Ishikawa (cell line): Measurements from ENCODE around the gene MED12.

ENCODE experiments used
- CEBPB ChIP-seq: IDR thresholded peaks from 2 replicates; pipeline ENCODE4 v1.6.1; 2012
- EP300 ChIP-seq: IDR thresholded peaks from 2 replicates; pipeline ENCODE4 v1.6.1; 2012; ENCODE audit warnings: borderline replicate concordance
- FOXM1 ChIP-seq: IDR thresholded peaks from 2 replicates; pipeline ENCODE4 v1.6.1; 2012; ENCODE audit warnings: low read depth, borderline replicate concordance
- NFIC ChIP-seq: IDR thresholded peaks from 2 replicates; pipeline ENCODE4 v1.6.1; 2012
- RAD21 ChIP-seq: IDR thresholded peaks from 2 replicates; pipeline ENCODE4 v1.6.1; 2012; ENCODE audit warnings: low read depth
- TAF1 ChIP-seq: IDR thresholded peaks from 2 replicates; pipeline ENCODE4 v1.6.1; 2012; ENCODE audit warnings: low read depth, mild to moderate bottlenecking
- TCF12 ChIP-seq: IDR thresholded peaks from 2 replicates; pipeline ENCODE4 v1.6.1; 2012; ENCODE audit warnings: low read depth
- USF1 ChIP-seq: IDR thresholded peaks from 2 replicates; pipeline ENCODE4 v1.6.1; 2012

GRCh38 chrX:71085900-71086299 lies 32.5 kb upstream of the MED12 start:
- TF ChIP-seq RAD21 (no peak), TAF1 (no peak), TCF12 (no peak), CEBPB (no peak), EP300 (no peak), NFIC (no peak), FOXM1 (no peak), USF1 (no peak)
